Measurements from ENCODE around the gene EPHB2. TPM values are rescaled to one million over a fixed set of nuclear protein-coding genes. Genes with fewer than 3 reads are reported as not detected.

Gene EPHB2
- total and polyA plus RNA-seq, 2 of the 4 experiments (the other 2 are of a cell fraction), result 52.3 to 58.8 TPM

DNA sequence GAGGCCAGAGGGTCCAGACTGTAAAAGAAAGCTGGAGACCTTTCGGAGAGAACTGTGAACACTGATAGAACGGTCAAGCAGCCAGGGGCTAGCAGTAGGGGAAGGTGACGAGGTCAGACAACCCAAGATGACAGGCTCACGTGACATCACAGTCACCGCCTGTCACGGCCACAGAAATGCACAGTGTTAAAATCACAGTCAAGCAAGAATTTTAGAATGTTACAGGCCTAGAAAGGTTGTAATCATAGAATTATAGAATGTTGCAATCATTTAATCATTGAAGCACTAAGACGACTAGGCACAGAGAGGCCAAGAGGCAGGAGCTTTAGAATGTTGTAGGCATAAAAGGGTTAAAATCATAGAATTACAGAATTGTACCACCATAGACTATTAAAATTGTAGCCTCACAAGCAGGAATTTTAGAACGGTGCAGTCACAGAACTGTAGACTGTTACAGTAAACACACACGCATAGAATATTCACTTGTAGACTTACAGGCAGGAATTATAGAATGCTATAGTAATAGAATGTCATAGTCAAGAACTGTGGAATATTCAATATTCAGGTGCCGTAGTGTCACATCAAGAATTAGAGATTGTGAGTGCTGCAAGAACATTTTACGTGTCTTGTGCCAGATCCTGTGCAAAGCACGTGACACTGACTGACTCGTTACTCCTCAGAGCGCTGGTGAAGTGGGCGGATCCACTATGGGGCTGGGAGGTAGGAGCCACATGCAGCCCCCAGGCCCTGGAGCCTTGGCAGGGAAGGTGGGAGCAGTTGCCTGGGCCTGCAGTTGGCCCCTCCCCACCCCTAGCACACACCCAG lies 118.1 kb downstream of the EPHB2 start (continued):
- TF ChIP-seq MXI1 (IDR thresholded peaks at IDR 0.05; ENCODE audit: borderline replicate concordance, low read depth, low read length) (no peak), MAZ (IDR thresholded peaks at IDR 0.05; ENCODE audit: borderline replicate concordance, low read depth, low read length) (no peak), POLR2A (IDR thresholded peaks at IDR 0.05; ENCODE audit: low read depth, low read length) (no peak), CEBPB (IDR thresholded peaks at IDR 0.05; ENCODE audit: low read depth, low read length) (peak; percentile 78)

DNA sequence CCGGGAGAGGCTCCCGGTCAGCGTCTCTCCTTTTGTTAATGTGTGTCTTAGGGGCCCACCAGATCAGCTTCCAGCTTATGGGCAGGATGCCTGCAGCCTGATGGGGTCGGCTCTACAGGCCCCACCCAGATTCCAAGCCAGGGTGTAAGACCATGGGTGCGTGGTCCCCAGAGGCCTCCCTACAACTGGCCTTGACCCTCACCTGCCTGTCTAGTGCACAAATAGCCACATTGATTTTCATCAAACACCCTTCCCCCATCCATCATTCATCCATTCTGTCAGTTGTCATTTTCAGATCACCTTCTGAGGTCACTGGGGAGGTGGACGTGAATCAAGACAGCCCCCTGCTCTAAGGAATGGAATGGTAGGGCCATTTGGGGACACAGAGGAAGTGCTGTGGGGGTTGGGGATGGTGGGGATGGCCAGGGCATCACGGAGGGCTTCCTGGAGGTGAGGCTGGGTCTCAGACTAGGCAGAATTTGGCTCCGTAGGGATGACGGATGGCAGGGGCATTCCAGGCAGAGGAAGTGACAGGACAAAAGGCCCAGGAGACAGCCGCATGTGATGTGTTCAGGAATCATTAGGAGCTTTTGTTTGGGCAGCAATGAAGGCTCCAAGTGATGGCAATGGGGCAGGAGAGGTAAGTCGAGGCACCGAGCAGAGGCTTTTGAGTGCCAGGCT lies 118.8 kb downstream of the EPHB2 start:
- Histone ChIP-seq H2AK5ac (ENCODE audit: low read depth, low read length) (peak overlapping the region; percentile 69; the same call in 1 of the 2 replicates), H3K18ac (ENCODE audit: low read depth, low read length) (no peak overlapping the region), H2AK9ac (replicated peaks; ENCODE audit: low read depth, low read length, poor library complexity) (no peak overlapping the region), H4K8ac (ENCODE audit: low read depth in 2 of 2, low read length in 2 of 2) (no peak overlapping the region), H3K27ac (ENCODE audit: insufficient read depth, low read length) (no peak overlapping the region), H4K20me1 (ENCODE audit: insufficient read depth, low read length) (peaks cover 32% of the 10 kb centered on the region; the same call in 1 of the 2 replicates), H3K79me1 (ENCODE audit: low read depth in 1 of 2, low read length in 2 of 2) (peaks cover 12 to 82% of the 10 kb centered on the region in 2 experiments; a peak in 3 of 4 replicates), H3K56ac (ENCODE audit: extremely low read depth, insufficient read depth, low read length) (no peak overlapping the region), H3K23ac (ENCODE audit: low read depth, low read length) (no peak overlapping the region), H3K4ac (ENCODE audit: low read depth, low read length) (peak overlapping the region; percentile 24; the same call in 1 of the 2 replicates), H3K27me3 (ENCODE audit: control insufficient read depth, insufficient read depth, low read length) (no peaks in the 10 kb centered on the region), H4K91ac (ENCODE audit: insufficient read depth, low read depth, low read length) (no peak overlapping the region), H2BK20ac (ENCODE audit: low read depth, low read length) (no peak overlapping the region; the same call in 1 of the 2 replicates), H2BK15ac (ENCODE audit: low read depth, low read length) (no peak overlapping the region), H2BK120ac (ENCODE audit: low read depth, low read length) (peak overlapping the region; percentile 37; the same call in 1 of the 2 replicates), H3K14ac (replicated peaks; ENCODE audit: low read depth, low read length) (0 out of 2 replicates have a peak overlapping the region, but pooled peaks have one; percentile 27), H3K9ac (ENCODE audit: low read depth, low read length) (no peak overlapping the region), H4K5ac (ENCODE audit: low read depth, low read length) (no peak overlapping the region), H3K9me3 (ENCODE audit: control insufficient read depth, insufficient read depth, low read length) (no peaks in the 10 kb centered on the region), H3K4me1 (ENCODE audit: control insufficient read depth, insufficient read depth, low read length) (peaks cover 32% of the 10 kb centered on the region), H3K4me3 (ENCODE audit: insufficient read depth, low read depth, low read length) (no peak overlapping the region), H2AFZ (replicated peaks; ENCODE audit: low read length, poor library complexity) (peak overlapping the region; percentile 8), H3K9me1 (ENCODE audit: insufficient read depth, low read length) (peaks cover 44% of the 10 kb centered on the region), H3K4me2 (ENCODE audit: low read depth, low read length) (no peak overlapping the region), H3K36me3 (ENCODE audit: control insufficient read depth, insufficient read depth, low read length) (0 out of 2 replicates have a peak, but pooled peaks cover 2% of the 10 kb centered on the region), H2BK5ac (ENCODE audit: low read depth, low read length, poor library complexity, severe bottlenecking) (no peak overlapping the region)
- no peak for ATAC-seq (ENCODE audit: low read depth)
- intact Hi-C loops (cut with micrococcal nuclease) (no loop called here), dilution Hi-C loops (cut with HindIII; ENCODE audit: low sequenced_read_pairs, unreplicated experiment) (no loop called here), in situ Hi-C loops (cut with MboI; ENCODE audit: low sequenced_read_pairs) (no loop called here)
- TF ChIP-seq FOS (IDR thresholded peaks at IDR 0.05; ENCODE audit: low read depth, low read length), result no peak
- TF ChIP-seq RFX5 (IDR thresholded peaks at IDR 0.05; ENCODE audit: low read depth, low read length), result no peak
- no peak for TF ChIP-seq RCOR1 (IDR thresholded peaks at IDR 0.05; ENCODE audit: insufficient replicate concordance, low read length)
- TF ChIP-seq MAZ (IDR thresholded peaks at IDR 0.05; ENCODE audit: borderline replicate concordance, low read depth, low read length), result no peak
- TF ChIP-seq CHD1 (IDR thresholded peaks at IDR 0.05; ENCODE audit: low read depth, low read length), result no peak
- TF ChIP-seq NFE2L2 (IDR thresholded peaks at IDR 0.05; ENCODE audit: low read depth, low read length), result no peak
- TF ChIP-seq MXI1 (IDR thresholded peaks at IDR 0.05; ENCODE audit: borderline replicate concordance, low read depth, low read length), result no peak
- TF ChIP-seq RAD21 (IDR thresholded peaks at IDR 0.05; ENCODE audit: low read length), result no peak
- BruUV-seq (replicated peaks), result no TSS peak
- WGBS, 2 experiments (ENCODE audit: extremely low coverage in 2 of 2, insufficient read length in 1 of 2), result 87% methylated on average over 4 of the region's 12 CpGs; no CpG with 5 or more reads in 1 of the 2 experiments
- no peak for DNase-seq
- ChIA-PET POLR2A (ENCODE audit: unreplicated experiment) (no interaction called here), CTCF (no interaction called here)

All from IMR-90 (cell line).